Neural cell (in vitro differentiated cells): Measurements from ENCODE around the gene GDA.

Experiments used
- CTCF ChIP-seq: fragments of 450-650 bp; IDR thresholded peaks from 2 replicates; pipeline ENCODE4 v1.5.1; 2014; ENCODE audit warnings: antibody characterized with exemption, mild to moderate bottlenecking, moderate library complexity; ENCODE audit not compliant: poor library complexity, severe bottlenecking
- EP300 ChIP-seq: fragments of 450-650 bp; conservative IDR thresholded peaks from 2 replicates; pipeline ENCODE4 v1.6.1; 2014; ENCODE audit warnings: antibody characterized with exemption, mild to moderate bottlenecking, moderate library complexity; ENCODE audit not compliant: poor library complexity, severe bottlenecking
- RAD21 ChIP-seq: fragments of 450-650 bp; conservative IDR thresholded peaks from 2 replicates; pipeline ENCODE4 v1.6.1; 2014; ENCODE audit warnings: antibody characterized with exemption, mild to moderate bottlenecking, moderate library complexity
- SMC3 ChIP-seq: fragments of 450-650 bp; conservative IDR thresholded peaks from 2 replicates; pipeline ENCODE4 v1.6.1; 2014; ENCODE audit warnings: antibody characterized with exemption, mild to moderate bottlenecking, moderate library complexity; ENCODE audit not compliant: poor library complexity
- TAF1 ChIP-seq: IDR thresholded peaks from 2 replicates; pipeline ENCODE4 v1.6.1; 2012; ENCODE audit warnings: low read depth

DNA sequence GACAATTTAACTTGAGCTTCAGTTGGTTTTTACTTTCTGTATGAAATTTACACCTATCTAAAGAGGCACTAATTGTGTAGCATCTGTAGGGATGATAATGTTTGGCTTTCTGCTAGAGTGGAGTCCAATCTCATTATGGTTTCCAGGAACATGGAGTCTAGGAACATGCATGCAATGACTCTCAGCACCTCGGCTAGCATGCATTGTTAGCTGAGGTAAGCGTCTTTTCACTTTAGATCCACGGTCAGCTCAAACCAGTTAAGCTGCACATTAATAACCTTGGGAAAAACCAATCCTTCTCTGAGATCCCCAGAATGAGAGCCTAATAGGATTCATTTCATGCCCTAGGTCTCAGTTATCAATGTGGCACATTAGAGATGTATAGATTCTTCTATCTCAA is 7.8 kb upstream of the GDA start:
- no peak for TF ChIP-seq CTCF
- no peak for TF ChIP-seq SMC3
- no peak for TF ChIP-seq RAD21
- TF ChIP-seq EP300: no peak
- TF ChIP-seq TAF1: no peak
